Measurements from ENCODE around the gene SLC32A1.

SLC32A1 gene

DNA sequence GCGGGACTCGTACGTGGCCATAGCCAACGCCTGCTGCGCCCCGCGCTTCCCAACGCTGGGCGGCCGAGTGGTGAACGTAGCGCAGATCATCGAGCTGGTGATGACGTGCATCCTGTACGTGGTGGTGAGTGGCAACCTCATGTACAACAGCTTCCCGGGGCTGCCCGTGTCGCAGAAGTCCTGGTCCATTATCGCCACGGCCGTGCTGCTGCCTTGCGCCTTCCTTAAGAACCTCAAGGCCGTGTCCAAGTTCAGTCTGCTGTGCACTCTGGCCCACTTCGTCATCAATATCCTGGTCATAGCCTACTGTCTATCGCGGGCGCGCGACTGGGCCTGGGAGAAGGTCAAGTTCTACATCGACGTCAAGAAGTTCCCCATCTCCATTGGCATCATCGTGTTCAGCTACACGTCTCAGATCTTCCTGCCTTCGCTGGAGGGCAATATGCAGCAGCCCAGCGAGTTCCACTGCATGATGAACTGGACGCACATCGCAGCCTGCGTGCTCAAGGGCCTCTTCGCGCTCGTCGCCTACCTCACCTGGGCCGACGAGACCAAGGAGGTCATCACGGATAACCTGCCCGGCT, 3.4 kb downstream of the SLC32A1 start:
- TF ChIP-seq EZH2 (IDR thresholded peaks at IDR 0.05), result no peak
- no peak for DNase-seq (ENCODE audit: low read depth, low spot score)
- no peaks in the 10 kb centered on the region for H3K9me3 ChIP-seq (ENCODE audit: low read depth, low read length)
- no peak overlapping the region for H3K27ac ChIP-seq
- H3K4me3 ChIP-seq, result no peak overlapping the region
- H3K36me3 ChIP-seq (ENCODE audit: insufficient read depth, low read length), result no peaks in the 10 kb centered on the region
- no peak overlapping the region for H3K9ac ChIP-seq (ENCODE audit: insufficient read length)

DNA sequence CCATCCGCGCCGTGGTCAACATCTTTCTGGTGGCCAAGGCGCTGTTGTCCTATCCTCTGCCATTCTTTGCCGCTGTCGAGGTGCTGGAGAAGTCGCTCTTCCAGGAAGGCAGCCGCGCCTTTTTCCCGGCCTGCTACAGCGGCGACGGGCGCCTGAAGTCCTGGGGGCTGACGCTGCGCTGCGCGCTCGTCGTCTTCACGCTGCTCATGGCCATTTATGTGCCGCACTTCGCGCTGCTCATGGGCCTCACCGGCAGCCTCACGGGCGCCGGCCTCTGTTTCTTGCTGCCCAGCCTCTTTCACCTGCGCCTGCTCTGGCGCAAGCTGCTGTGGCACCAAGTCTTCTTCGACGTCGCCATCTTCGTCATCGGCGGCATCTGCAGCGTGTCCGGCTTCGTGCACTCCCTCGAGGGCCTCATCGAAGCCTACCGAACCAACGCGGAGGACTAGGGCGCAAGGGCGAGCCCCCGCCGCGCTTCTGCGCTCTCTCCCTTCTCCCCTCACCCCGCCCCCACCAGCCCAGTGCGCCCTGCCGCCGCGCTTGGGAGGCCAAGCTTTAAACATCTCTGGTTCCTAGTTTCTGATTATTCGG, 4.0 kb downstream of the SLC32A1 start:
- Histone ChIP-seq H3K9me3 (ENCODE audit: low read depth, low read length) (no peaks in the 10 kb centered on the region), H3K9ac (ENCODE audit: insufficient read length) (no peak overlapping the region), H3K27ac (no peak overlapping the region), H3K36me3 (ENCODE audit: insufficient read depth, low read length) (no peaks in the 10 kb centered on the region), H3K4me3 (no peak overlapping the region)
- DNase-seq (ENCODE audit: low read depth, low spot score), result no peak
- TF ChIP-seq FOXP2 (optimal IDR thresholded peaks at IDR 0.05; ENCODE audit: control extremely low read depth, extremely low read length, insufficient read depth) (no peak), POLR2AphosphoS5 (IDR thresholded peaks at IDR 0.05; ENCODE audit: borderline replicate concordance, low read depth, low read length) (no peak), EZH2 (IDR thresholded peaks at IDR 0.05) (no peak)

DNA sequence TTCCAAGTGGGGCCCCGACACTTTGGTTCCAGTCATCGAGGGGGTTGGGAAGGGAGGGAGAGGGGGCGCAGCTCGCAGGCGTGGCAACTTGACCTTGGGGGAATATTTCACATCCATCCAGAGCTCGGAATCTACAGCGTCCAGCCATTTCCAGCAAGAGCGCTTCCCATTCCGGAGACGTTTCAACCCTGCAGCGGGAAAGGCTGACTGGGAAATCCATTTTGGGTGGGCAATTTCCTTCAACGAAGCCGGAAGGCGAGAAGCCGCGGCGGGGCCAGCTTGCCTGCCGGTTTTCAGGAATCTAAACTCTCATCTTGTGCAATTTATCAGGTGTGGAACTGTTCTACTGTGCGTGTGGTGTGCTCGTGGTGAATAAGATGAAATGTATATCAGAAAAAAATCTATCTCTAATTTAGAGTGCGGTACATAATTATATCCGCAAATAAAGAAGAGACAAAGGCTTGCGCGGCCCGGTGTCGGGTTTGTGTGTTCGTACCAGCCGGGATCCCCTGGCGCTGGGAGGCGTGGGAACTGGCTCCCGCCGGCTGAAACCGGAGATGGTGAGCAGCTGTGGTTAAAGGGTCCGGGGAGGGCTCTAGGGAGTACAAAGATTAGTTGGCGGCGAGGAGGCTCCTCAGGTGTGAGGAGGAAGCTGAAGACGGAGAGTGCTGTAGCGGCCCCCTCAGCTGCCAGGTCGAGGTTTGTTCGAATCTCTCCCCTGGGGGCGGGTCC, 4.8 kb downstream of the SLC32A1 start:
- Histone ChIP-seq H3K9me3 (ENCODE audit: low read depth, low read length) (no peaks in the 10 kb centered on the region), H3K36me3 (ENCODE audit: insufficient read depth, low read length) (no peaks in the 10 kb centered on the region), H3K9ac (ENCODE audit: insufficient read length) (no peak overlapping the region), H3K4me3 (no peak overlapping the region), H3K27ac (no peak overlapping the region)
- TF ChIP-seq EZH2 (IDR thresholded peaks at IDR 0.05), result peak; percentile 94
- TF ChIP-seq POLR2AphosphoS5 (IDR thresholded peaks at IDR 0.05; ENCODE audit: borderline replicate concordance, low read depth, low read length), result no peak
- TF ChIP-seq FOXP2 (optimal IDR thresholded peaks at IDR 0.05; ENCODE audit: control extremely low read depth, extremely low read length, insufficient read depth), result no peak
- DNase-seq (ENCODE audit: low read depth, low spot score), result no peak

DNA sequence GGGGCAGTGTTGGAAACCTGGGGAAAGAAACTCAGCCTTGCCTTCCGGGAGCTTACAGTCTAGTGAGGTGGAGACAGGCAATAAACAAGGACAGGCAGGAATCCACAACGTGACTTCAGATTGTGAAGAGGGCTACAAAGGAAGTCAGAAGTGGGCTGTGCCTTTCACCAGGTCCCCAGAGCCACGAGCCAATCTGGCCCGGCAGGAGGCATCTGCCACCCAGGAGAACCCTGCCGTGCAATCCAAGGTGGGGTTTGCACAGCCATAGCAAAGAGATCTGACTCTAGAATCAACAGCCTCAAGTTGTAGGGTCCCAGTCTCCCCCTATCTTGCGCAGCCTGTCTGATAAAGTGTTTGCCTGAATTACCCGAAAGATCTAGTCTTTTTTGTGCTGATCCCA, 5.5 kb downstream of the SLC32A1 start:
- TF ChIP-seq EZH2 (IDR thresholded peaks at IDR 0.05) (no peak), FOXP2 (optimal IDR thresholded peaks at IDR 0.05; ENCODE audit: control extremely low read depth, extremely low read length, insufficient read depth) (no peak), POLR2AphosphoS5 (IDR thresholded peaks at IDR 0.05; ENCODE audit: borderline replicate concordance, low read depth, low read length) (no peak)
- DNase-seq (ENCODE audit: low read depth, low spot score), result no peak
- Histone ChIP-seq H3K4me3 (no peak overlapping the region), H3K9me3 (ENCODE audit: low read depth, low read length) (no peaks in the 10 kb centered on the region), H3K9ac (ENCODE audit: insufficient read length) (no peak overlapping the region), H3K36me3 (ENCODE audit: insufficient read depth, low read length) (no peaks in the 10 kb centered on the region), H3K27ac (no peak overlapping the region)

DNA sequence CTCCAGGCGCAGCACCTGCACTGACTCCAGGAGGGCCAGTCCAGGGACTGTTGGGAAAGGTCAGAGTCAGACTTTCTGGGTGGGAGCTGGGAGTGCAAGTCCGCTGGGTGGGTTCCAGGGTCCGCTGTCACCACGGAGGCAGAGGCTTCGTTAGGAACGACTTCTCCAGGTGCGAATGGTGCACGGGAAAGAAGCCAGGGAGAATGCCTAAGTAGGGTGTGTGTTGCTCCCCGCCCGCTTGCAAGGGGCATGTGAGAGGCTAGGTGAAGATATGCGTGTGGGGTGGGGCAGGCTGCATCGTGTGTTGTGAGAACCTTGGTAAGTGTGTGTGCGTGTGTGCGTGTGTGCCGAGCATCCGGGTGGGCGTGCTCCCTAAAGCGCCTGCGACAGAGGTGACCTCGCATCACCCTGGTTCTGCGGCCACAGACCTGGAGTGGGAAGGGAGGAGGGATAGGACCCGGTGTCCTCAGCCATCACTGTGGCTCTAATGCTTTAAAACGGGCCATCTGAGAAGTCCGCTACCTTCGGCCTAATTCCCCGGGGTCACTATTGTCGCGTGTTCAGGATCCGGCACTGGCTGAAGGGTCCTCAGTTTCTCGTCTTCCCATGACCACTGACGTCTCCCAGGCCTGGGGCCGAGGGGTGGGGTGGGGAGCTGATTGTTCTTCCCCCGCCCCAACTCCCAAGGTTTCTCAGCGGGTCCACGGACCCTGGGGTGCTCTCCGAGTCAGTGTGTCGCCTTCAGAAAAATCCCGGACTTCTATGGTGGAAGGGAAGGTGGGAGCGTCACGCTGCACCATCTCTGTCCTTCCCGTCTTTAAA, 6.1 kb downstream of the SLC32A1 start:
- Histone ChIP-seq H3K27ac (no peak overlapping the region), H3K9me3 (ENCODE audit: low read depth, low read length) (no peaks in the 10 kb centered on the region), H3K9ac (ENCODE audit: insufficient read length) (no peak overlapping the region), H3K4me3 (peak overlapping the region; percentile 81), H3K36me3 (ENCODE audit: insufficient read depth, low read length) (no peaks in the 10 kb centered on the region)
- TF ChIP-seq POLR2AphosphoS5 (IDR thresholded peaks at IDR 0.05; ENCODE audit: borderline replicate concordance, low read depth, low read length) (no peak), EZH2 (IDR thresholded peaks at IDR 0.05) (no peak), FOXP2 (optimal IDR thresholded peaks at IDR 0.05; ENCODE audit: control extremely low read depth, extremely low read length, insufficient read depth) (no peak)
- no peak for DNase-seq (ENCODE audit: low read depth, low spot score)

DNA sequence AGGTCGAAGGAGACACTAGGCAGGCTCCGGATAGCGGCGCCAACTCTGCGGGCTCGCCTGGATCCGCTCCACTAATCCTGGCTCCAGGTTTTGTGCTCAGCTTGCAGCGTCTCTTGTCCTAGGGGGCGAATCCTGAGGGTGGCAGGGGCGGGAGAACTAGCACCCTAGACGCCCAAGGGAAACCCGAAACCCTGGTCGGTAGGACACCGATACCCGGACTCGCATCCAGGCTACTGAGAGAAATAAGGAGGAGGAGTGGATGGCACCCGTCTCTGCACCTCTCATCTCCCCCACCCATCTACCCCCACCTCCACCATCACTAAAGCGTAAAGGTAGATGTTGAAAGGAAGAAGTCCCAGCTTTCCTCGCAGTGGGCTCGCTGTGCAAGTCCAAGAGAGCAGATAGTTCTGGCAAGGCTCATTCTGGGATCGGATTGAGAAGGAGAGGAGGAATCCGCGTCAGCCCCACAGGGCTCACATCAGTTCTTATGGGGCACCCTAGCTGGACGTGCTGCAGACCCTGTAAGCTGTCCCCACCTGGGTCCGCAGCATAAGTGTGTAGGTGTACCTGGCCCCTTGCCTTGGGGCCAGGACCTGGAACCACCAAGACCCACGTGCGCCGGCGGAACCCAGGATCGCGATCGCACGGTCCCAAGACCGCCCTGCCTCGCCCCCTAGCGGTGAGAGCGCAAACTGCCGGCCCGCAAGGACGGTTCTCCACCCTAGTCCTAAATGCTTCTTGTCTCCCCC, 6.9 kb downstream of the SLC32A1 start:
- Histone ChIP-seq H3K4me3 (peak overlapping the region; percentile 81), H3K36me3 (ENCODE audit: insufficient read depth, low read length) (no peaks in the 10 kb centered on the region), H3K27ac (no peak overlapping the region), H3K9me3 (ENCODE audit: low read depth, low read length) (no peaks in the 10 kb centered on the region), H3K9ac (ENCODE audit: insufficient read length) (no peak overlapping the region)
- no peak for DNase-seq (ENCODE audit: low read depth, low spot score)
- TF ChIP-seq EZH2 (IDR thresholded peaks at IDR 0.05), result no peak
- no peak for TF ChIP-seq POLR2AphosphoS5 (IDR thresholded peaks at IDR 0.05; ENCODE audit: borderline replicate concordance, low read depth, low read length)
- TF ChIP-seq FOXP2 (optimal IDR thresholded peaks at IDR 0.05; ENCODE audit: control extremely low read depth, extremely low read length, insufficient read depth), result no peak

DNA sequence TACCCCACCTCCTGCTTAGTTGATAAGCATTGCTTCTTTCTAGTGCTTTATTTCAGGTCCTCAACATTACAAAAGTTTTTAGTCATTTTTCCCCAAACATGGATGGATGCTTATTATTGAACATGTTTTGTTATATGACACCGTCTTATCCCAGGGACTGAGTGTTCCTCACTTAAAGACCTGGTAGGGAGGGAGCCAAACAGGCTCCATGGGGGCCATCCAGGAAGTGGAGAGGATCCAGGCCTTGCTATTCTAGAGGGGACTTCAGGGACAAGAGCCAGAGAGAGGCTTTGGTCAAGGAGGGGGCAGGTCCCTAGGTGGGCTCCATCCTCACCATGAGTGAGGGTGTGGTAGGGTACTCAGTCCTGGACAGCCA, 7.4 kb downstream of the SLC32A1 start:
- H3K4me3 ChIP-seq, result peak overlapping the region; percentile 81
- TF ChIP-seq EZH2 (IDR thresholded peaks at IDR 0.05) (no peak), FOXP2 (optimal IDR thresholded peaks at IDR 0.05; ENCODE audit: control extremely low read depth, extremely low read length, insufficient read depth) (no peak), POLR2AphosphoS5 (IDR thresholded peaks at IDR 0.05; ENCODE audit: borderline replicate concordance, low read depth, low read length) (no peak)
- no peak for DNase-seq (ENCODE audit: low read depth, low spot score)
- no peak overlapping the region for H3K9ac ChIP-seq (ENCODE audit: insufficient read length)
- H3K9me3 ChIP-seq (ENCODE audit: low read depth, low read length), result no peaks in the 10 kb centered on the region
- H3K36me3 ChIP-seq (ENCODE audit: insufficient read depth, low read length), result no peaks in the 10 kb centered on the region
- no peak overlapping the region for H3K27ac ChIP-seq

DNA sequence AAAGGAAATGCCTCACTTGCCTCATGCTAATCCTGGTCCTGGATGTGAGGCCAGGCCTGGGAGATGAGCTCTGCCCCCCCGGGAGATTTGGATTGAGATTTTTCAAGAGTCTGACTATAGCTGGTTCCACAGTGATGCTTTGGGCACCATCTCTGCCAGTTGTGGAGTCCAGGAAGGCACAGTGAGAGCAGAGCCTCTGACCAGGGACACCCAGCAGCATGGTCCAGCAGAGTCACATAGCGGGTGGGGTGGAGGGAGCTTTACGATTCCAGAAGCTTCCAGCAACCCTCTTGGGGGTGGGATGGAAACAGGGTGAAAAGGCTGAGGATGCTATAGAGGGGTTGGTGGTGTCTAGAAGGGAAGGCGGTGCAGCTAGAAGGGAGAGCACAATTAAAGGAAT, 8.7 kb downstream of the SLC32A1 start:
- Histone ChIP-seq H3K36me3 (ENCODE audit: insufficient read depth, low read length) (no peaks in the 10 kb centered on the region), H3K27ac (no peak overlapping the region), H3K9me3 (ENCODE audit: low read depth, low read length) (no peaks in the 10 kb centered on the region), H3K4me3 (no peak overlapping the region), H3K9ac (ENCODE audit: insufficient read length) (no peak overlapping the region)
- TF ChIP-seq POLR2AphosphoS5 (IDR thresholded peaks at IDR 0.05; ENCODE audit: borderline replicate concordance, low read depth, low read length) (no peak), FOXP2 (optimal IDR thresholded peaks at IDR 0.05; ENCODE audit: control extremely low read depth, extremely low read length, insufficient read depth) (no peak), EZH2 (IDR thresholded peaks at IDR 0.05) (no peak)
- DNase-seq (ENCODE audit: low read depth, low spot score), result no peak
